HT1080 (cell line): ENCODE results near the gene ARSI. TPM values are rescaled to one million over a fixed set of nuclear protein-coding genes. Genes with fewer than 3 reads are reported as not detected.

ENCODE experiments used
- DNase-seq: peaks from one replicate; pipeline ENCODE4 v3.0.0-alpha.2; 2015; ENCODE audit warnings: low read depth
- total RNA-seq: library from RNA; depleted of rRNA; stranded (reverse); fragments of >200 nt; shearing (Covaris generic); gene quantifications from 2 replicates; pipeline ENCODE4 v1.2.3, GENCODE V29; 2014

Gene ARSI
- total RNA-seq, 1 experiment from 2014 or later: 0.82 TPM

- peak; percentile 57 for DNase-seq
These were observed 7.5 kb downstream of the ARSI start for GRCh38 chr5:150295172-150295634.

GRCh38 chr5:150294551-150295071 is 8.1 kb downstream of the ARSI start:
- DNase-seq: no peak

- DNase-seq: no peak
These were observed 9.4 kb downstream of the ARSI start for GRCh38 chr5:150293091-150293941.

GRCh38 chr5:150291388-150292385 is 11.0 kb downstream of the ARSI start:
- no peak for DNase-seq

GRCh38 chr5:150289551-150290390 is 12.9 kb downstream of the ARSI start, which contains the start of gene CAMK2A:
TSS of gene CAMK2A (minus strand) at chr5:150289773. CDS start at chr5:150289625, 148 bp downstream.
- DNase-seq: no peak

GRCh38 chr5:150288791-150289190 is 13.9 kb downstream of the ARSI start:
- DNase-seq: no peak

- no peak for DNase-seq
These were observed 14.3 kb downstream of the ARSI start for GRCh38 chr5:150288361-150288760.

GRCh38 chr5:150286820-150287219 is 15.9 kb downstream of the ARSI start:
- DNase-seq: no peak

GRCh38 chr5:150285114-150285513 is 17.6 kb downstream of the ARSI start:
- peak; percentile 44 for DNase-seq

- no peak for DNase-seq
These were observed 18.4 kb downstream of the ARSI start for GRCh38 chr5:150284311-150284710.

- DNase-seq: no peak
These were observed 18.8 kb downstream of the ARSI start for GRCh38 chr5:150283904-150284303.

- DNase-seq: no peak
These were observed 20.7 kb downstream of the ARSI start for GRCh38 chr5:150281987-150282386.

GRCh38 chr5:150279330-150280020 is 23.2 kb downstream of the ARSI start:
- no peak for DNase-seq

GRCh38 chr5:150278916-150279315 is 23.8 kb downstream of the ARSI start:
- peak; percentile 85 for DNase-seq

- peak; percentile 63 for DNase-seq
These were observed 24.5 kb downstream of the ARSI start for GRCh38 chr5:150278046-150278730.

- DNase-seq: no peak
These were observed 25.7 kb downstream of the ARSI start for GRCh38 chr5:150277043-150277442.

GRCh38 chr5:150274811-150275210 is 27.9 kb downstream of the ARSI start:
- DNase-seq: no peak

GRCh38 chr5:150272531-150272930 is 30.2 kb downstream of the ARSI start:
- DNase-seq: peak; percentile 68

- no peak for DNase-seq
These were observed 30.8 kb downstream of the ARSI start for GRCh38 chr5:150271923-150272322.
